SK-N-SH (cell line): ENCODE measurements around the gene PLCG1. TPM values are rescaled to one million over a fixed set of nuclear protein-coding genes. Genes with fewer than 3 reads are reported as not detected.

Experiments
- CTCF ChIA-PET: fragments of 300-600, 350-600 bp; formaldehyde crosslinking; extraction: SDS; loops from one replicate; lab custom pipeline; 2021; lab: Yijun Ruan, JAX
- POLR2A ChIA-PET: fragments of 350-600 bp; sonication (Branson Sonifier 250); formaldehyde crosslinking; extraction: SDS; loops from one replicate; lab custom pipeline; 2020; ENCODE audit warnings: antibody characterized with exemption, inconsistent platforms; lab: Yijun Ruan, JAX
- DNase-seq: peaks from one replicate; pipeline ENCODE4 v3.0.0; 2012
- H2AFZ ChIP-seq: fragments of 200-600 bp; sonication (generic); 2 replicates; pipeline ENCODE4 v1.8.1; 2016; ENCODE audit warnings: antibody characterized with exemption, mild to moderate bottlenecking, low read depth
- H3F3A ChIP-seq: fragments of 200-600 bp; sonication (generic); replicated peaks from 2 replicates; pipeline ENCODE3; 2016; ENCODE audit warnings: antibody characterized with exemption, mild to moderate bottlenecking; ENCODE audit not compliant: insufficient read depth
- H3K27ac ChIP-seq, 2 experiments: fragments of 200-500 bp in 1 of 2; fragments of 200-600 bp in 1 of 2; sonication (Bioruptor generic) in 1 of 2; sonication (generic), shearing (Covaris generic) in 1 of 2; 2 replicates each; pipeline versions ENCODE4 v1.5.1 to v1.6.1; 2014 to 2016; ENCODE audit warnings: low read depth in 2 of 2, inconsistent platforms in 1 of 2, low read length in 1 of 2, mild to moderate bottlenecking in 1 of 2, mixed read lengths in 1 of 2
- H3K27me3 ChIP-seq: fragments of 200-600 bp; sonication (generic), shearing (Covaris generic); 2 replicates; pipeline ENCODE4 v1.6.1; 2016; ENCODE audit warnings: mixed run types; ENCODE audit not compliant: insufficient read depth
- H3K36me3 ChIP-seq, 2 experiments: fragments of 200-500 bp in 1 of 2; fragments of 200-600 bp in 1 of 2; sonication (Bioruptor generic) in 1 of 2; sonication (generic) in 1 of 2; replicated peaks in 1 of 2; 2 replicates each; pipeline versions ENCODE3 to v1.5.1; 2014 to 2016; ENCODE audit warnings: low read length in 1 of 2, mild to moderate bottlenecking in 1 of 2; ENCODE audit not compliant: insufficient read depth in 2 of 2, control insufficient read depth in 1 of 2
- H3K4me1 ChIP-seq, 2 experiments: fragments of 200-500 bp in 1 of 2; fragments of 200-600 bp in 1 of 2; sonication (Bioruptor generic) in 1 of 2; sonication (generic), shearing (Covaris generic) in 1 of 2; 2 replicates each; pipeline versions ENCODE4 v1.5.1 to v1.6.1; 2014 to 2016; ENCODE audit warnings: low read depth in 1 of 2, low read length in 1 of 2, mixed run types in 1 of 2; ENCODE audit not compliant: insufficient read depth in 2 of 2, control insufficient read depth in 1 of 2
- H3K4me2 ChIP-seq: fragments of 200-600 bp; sonication (generic), shearing (Covaris generic); 2 replicates; pipeline ENCODE4 v1.6.1; 2017; ENCODE audit warnings: mixed run types
- H3K4me3 ChIP-seq, 2 experiments: fragments of 200-500 bp in 1 of 2; fragments of 200-600 bp in 1 of 2; sonication (Bioruptor generic) in 1 of 2; sonication (generic), shearing (Covaris generic) in 1 of 2; 2 replicates each; pipeline versions ENCODE4 v1.5.1 to v1.8.1; 2014 to 2016; ENCODE audit warnings: low read depth in 2 of 2, inconsistent platforms in 1 of 2, low read length in 1 of 2, mild to moderate bottlenecking in 1 of 2, mixed read lengths in 1 of 2, moderate library complexity in 1 of 2
- H3K79me2 ChIP-seq: fragments of 200-600 bp; sonication (generic); 2 replicates; pipeline ENCODE4 v1.8.1; 2017; ENCODE audit warnings: mild to moderate bottlenecking; ENCODE audit not compliant: insufficient read depth
- H3K9ac ChIP-seq: fragments of 200-600 bp; sonication (generic); 2 replicates; pipeline ENCODE4 v1.6.1; 2017; ENCODE audit warnings: mixed run types
- H3K9me2 ChIP-seq: fragments of 200-600 bp; sonication (generic); 2 replicates; pipeline ENCODE4 v1.6.1; 2017; ENCODE audit warnings: mixed run types
- H3K9me3 ChIP-seq: fragments of 200-600 bp; sonication (generic); 2 replicates; pipeline ENCODE4 v1.6.1; 2017; ENCODE audit warnings: mixed run types, mild to moderate bottlenecking, moderate library complexity
- H4K20me1 ChIP-seq: fragments of 200-600 bp; sonication (generic); 2 replicates; pipeline ENCODE4 v1.6.1; 2017; ENCODE audit warnings: mild to moderate bottlenecking, mixed run types; ENCODE audit not compliant: insufficient read depth
- FOXJ3 ChIP-seq: sonication (generic); formaldehyde crosslinking; IDR thresholded peaks from 2 replicates; pipeline ENCODE4 v1.5.1; 2020; ENCODE audit warnings: mild to moderate bottlenecking, missing genetic modification reagents
- FOXM1 ChIP-seq: IDR thresholded peaks from 2 replicates; pipeline ENCODE4 v1.4.0; 2012; ENCODE audit warnings: low read depth, mild to moderate bottlenecking
- JUND ChIP-seq: IDR thresholded peaks from 2 replicates; pipeline ENCODE4 v1.4.0; 2012
- MXI1 ChIP-seq: IDR thresholded peaks from 2 replicates; pipeline ENCODE4 v1.6.1; 2012; ENCODE audit warnings: mild to moderate bottlenecking, low read depth, low read length, improper control_type of control experiment
- POLR2AphosphoS5 ChIP-seq: IDR thresholded peaks from 2 replicates; pipeline ENCODE4 v1.6.1; 2012; ENCODE audit warnings: low read depth, low read length
- RAD21 ChIP-seq: IDR thresholded peaks from 2 replicates; pipeline ENCODE4 v1.6.1; 2012; ENCODE audit warnings: mild to moderate bottlenecking, low read length
- TCF12 ChIP-seq: IDR thresholded peaks from 2 replicates; pipeline ENCODE4 v1.4.0; 2012
- TEAD4 ChIP-seq: IDR thresholded peaks from 2 replicates; pipeline ENCODE4 v1.4.0; 2012; ENCODE audit warnings: mild to moderate bottlenecking, borderline replicate concordance; ENCODE audit not compliant: insufficient read depth
- YY1 ChIP-seq: IDR thresholded peaks from 2 replicates; pipeline ENCODE4 v1.4.0; 2012; ENCODE audit warnings: low read depth, mild to moderate bottlenecking
- WGBS: methylation state at CpG from one replicate; pipeline ENCODE4 v1.1.6; 2017; ENCODE audit warnings: low lambda C conversion rate; 5-methylcytosine and 5-hydroxymethylcytosine counted together
- polyA plus RNA-seq, 3 experiments: library from polyadenylated mRNA; depleted of rRNA; stranded (reverse); fragments of >200 nt; gene quantifications; 2 replicates each; pipeline ENCODE4 v1.2.3, GENCODE V29; 2012
- TF ChIP-seq, protein P1 (sequence below): fragments of 150-350 bp; IDR thresholded peaks from 2 replicates; pipeline ENCODE4 v1.6.1; 2017; ENCODE audit warnings: antibody characterized with exemption, low read length, low read depth, borderline replicate concordance
- TF ChIP-seq, protein P2 (sequence below): IDR thresholded peaks from 2 replicates; pipeline ENCODE4; 2012
- TF ChIP-seq, protein P3 (sequence below): IDR thresholded peaks from 2 replicates; pipeline ENCODE4 v1.6.1; 2012; ENCODE audit warnings: mild to moderate bottlenecking, low read depth, low read length, moderate library complexity
- TF ChIP-seq, protein P4 (sequence below): IDR thresholded peaks from 2 replicates; pipeline ENCODE4 v1.4.0; 2012; ENCODE audit warnings: low read depth, borderline replicate concordance

PLCG1 gene
- polyA plus RNA-seq, 1 of the 3 experiments (the other 2 are of a cell fraction), result 81.4 TPM

DNA sequence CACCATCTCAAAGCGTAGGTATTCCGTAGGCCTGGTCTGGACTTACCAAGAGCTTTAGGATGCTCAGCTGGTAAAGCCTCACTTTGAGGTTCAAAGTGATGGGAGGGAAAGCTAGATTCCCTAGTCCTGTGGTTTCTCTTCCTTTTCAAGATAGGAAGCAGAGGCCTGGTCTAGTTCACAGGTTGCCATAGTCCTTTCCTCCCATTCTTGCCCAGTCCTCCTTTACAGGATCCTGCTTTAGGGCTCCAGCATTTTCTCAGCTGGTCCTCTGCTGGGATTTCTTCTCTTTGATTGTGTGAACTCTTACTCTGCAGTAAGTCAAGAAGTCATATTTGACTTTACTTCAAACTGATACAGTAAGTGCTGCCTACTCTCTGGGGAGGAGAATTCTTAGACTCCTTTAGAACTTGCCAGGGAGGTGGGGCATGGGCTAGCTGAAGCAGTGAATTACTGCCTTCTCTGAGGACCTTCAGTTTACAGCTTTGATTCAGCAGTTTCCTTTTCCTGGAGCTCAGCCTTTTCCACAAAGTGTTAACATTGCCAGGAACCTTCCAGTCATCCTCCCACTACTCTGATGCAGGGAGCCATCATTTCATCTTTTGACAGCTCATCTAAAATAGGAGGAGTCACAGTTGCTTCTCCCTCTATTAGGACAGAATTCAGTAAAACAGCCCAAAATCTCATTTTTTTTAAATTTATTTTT is 42.8 kb upstream of the PLCG1 start:
- CTCF ChIA-PET, result interaction anchor here (0.6 to 6.2 kb wide), 32 partner anchors 9 to 245 kb away, joined by 3 to 87 read pairs (median 4); partner anchors contain the start of gene LPIN3
- DNase-seq, result no peak
- Histone ChIP-seq H3K27ac (peak overlapping the region; percentile 36 to 37; a peak in 1 of 4 replicates), H3K4me3 (no peak overlapping the region), H3K36me3 (peaks cover 64 to 71% of the 10 kb centered on the region in 2 experiments), H3K9me3 (no peaks in the 10 kb centered on the region), H2AFZ (no peak overlapping the region), H3K79me2 (peaks cover 14% of the 10 kb centered on the region; the same call in 1 of the 2 replicates), H3K9me2 (no peaks in the 10 kb centered on the region), H3K4me1 (peaks cover 9 to 11% of the 10 kb centered on the region in 2 experiments), H3K27me3 (no peaks in the 10 kb centered on the region), H4K20me1 (no peaks in the 10 kb centered on the region), H3F3A (peaks cover 10% of the 10 kb centered on the region), H3K9ac (no peak overlapping the region), H3K4me2 (no peak overlapping the region)
- TF ChIP-seq TEAD4, result no peak
- TF ChIP-seq YY1, result no peak
- TF ChIP-seq, protein P1, sequence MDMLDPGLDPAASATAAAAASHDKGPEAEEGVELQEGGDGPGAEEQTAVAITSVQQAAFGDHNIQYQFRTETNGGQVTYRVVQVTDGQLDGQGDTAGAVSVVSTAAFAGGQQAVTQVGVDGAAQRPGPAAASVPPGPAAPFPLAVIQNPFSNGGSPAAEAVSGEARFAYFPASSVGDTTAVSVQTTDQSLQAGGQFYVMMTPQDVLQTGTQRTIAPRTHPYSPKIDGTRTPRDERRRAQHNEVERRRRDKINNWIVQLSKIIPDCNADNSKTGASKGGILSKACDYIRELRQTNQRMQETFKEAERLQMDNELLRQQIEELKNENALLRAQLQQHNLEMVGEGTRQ, result no peak
- no peak for TF ChIP-seq JUND
- TF ChIP-seq, protein P2, sequence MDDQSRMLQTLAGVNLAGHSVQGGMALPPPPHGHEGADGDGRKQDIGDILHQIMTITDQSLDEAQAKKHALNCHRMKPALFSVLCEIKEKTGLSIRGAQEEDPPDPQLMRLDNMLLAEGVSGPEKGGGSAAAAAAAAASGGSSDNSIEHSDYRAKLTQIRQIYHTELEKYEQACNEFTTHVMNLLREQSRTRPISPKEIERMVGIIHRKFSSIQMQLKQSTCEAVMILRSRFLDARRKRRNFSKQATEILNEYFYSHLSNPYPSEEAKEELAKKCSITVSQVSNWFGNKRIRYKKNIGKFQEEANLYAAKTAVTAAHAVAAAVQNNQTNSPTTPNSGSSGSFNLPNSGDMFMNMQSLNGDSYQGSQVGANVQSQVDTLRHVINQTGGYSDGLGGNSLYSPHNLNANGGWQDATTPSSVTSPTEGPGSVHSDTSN, result no peak
- TF ChIP-seq, protein P3, sequence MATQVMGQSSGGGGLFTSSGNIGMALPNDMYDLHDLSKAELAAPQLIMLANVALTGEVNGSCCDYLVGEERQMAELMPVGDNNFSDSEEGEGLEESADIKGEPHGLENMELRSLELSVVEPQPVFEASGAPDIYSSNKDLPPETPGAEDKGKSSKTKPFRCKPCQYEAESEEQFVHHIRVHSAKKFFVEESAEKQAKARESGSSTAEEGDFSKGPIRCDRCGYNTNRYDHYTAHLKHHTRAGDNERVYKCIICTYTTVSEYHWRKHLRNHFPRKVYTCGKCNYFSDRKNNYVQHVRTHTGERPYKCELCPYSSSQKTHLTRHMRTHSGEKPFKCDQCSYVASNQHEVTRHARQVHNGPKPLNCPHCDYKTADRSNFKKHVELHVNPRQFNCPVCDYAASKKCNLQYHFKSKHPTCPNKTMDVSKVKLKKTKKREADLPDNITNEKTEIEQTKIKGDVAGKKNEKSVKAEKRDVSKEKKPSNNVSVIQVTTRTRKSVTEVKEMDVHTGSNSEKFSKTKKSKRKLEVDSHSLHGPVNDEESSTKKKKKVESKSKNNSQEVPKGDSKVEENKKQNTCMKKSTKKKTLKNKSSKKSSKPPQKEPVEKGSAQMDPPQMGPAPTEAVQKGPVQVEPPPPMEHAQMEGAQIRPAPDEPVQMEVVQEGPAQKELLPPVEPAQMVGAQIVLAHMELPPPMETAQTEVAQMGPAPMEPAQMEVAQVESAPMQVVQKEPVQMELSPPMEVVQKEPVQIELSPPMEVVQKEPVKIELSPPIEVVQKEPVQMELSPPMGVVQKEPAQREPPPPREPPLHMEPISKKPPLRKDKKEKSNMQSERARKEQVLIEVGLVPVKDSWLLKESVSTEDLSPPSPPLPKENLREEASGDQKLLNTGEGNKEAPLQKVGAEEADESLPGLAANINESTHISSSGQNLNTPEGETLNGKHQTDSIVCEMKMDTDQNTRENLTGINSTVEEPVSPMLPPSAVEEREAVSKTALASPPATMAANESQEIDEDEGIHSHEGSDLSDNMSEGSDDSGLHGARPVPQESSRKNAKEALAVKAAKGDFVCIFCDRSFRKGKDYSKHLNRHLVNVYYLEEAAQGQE, result no peak
- TF ChIP-seq, protein P4, sequence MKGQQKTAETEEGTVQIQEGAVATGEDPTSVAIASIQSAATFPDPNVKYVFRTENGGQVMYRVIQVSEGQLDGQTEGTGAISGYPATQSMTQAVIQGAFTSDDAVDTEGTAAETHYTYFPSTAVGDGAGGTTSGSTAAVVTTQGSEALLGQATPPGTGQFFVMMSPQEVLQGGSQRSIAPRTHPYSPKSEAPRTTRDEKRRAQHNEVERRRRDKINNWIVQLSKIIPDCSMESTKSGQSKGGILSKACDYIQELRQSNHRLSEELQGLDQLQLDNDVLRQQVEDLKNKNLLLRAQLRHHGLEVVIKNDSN, result no peak
- no peak for TF ChIP-seq POLR2AphosphoS5
- no peak for TF ChIP-seq TCF12
- no peak for TF ChIP-seq MXI1
- no peak for TF ChIP-seq RAD21
- TF ChIP-seq FOXM1, result no peak
- TF ChIP-seq FOXJ3, result no peak
- WGBS, result 100% methylated on average over 2 of the region's 2 CpGs
- POLR2A ChIA-PET, result interaction anchor here (1.6 kb wide), 1 partner anchor 104 kb away, joined by 5 read pairs; no protein-coding TSS in a partner anchor
